ENCODE data around the gene CFDP1.

CFDP1 gene

GRCh38 chr16:75392906-75393305, 40.4 kb downstream of the CFDP1 start:
- no peaks in the 10 kb centered on the region for H3K27me3 ChIP-seq (ENCODE audit: insufficient read depth, low read length)
- H4K20me1 ChIP-seq (ENCODE audit: insufficient read depth, low read length) = no peaks in the 10 kb centered on the region
- H3K9me2 ChIP-seq (ENCODE audit: low read depth, low read length) = no peaks in the 10 kb centered on the region
- no peaks in the 10 kb centered on the region for H3K9me3 ChIP-seq (ENCODE audit: low read length)
- no peak overlapping the region for H3K9ac ChIP-seq (ENCODE audit: low read length)
- TF ChIP-seq EZH2 (IDR thresholded peaks at IDR 0.05; ENCODE audit: borderline replicate concordance, low read length) = no peak
- TF ChIP-seq, protein P1, sequence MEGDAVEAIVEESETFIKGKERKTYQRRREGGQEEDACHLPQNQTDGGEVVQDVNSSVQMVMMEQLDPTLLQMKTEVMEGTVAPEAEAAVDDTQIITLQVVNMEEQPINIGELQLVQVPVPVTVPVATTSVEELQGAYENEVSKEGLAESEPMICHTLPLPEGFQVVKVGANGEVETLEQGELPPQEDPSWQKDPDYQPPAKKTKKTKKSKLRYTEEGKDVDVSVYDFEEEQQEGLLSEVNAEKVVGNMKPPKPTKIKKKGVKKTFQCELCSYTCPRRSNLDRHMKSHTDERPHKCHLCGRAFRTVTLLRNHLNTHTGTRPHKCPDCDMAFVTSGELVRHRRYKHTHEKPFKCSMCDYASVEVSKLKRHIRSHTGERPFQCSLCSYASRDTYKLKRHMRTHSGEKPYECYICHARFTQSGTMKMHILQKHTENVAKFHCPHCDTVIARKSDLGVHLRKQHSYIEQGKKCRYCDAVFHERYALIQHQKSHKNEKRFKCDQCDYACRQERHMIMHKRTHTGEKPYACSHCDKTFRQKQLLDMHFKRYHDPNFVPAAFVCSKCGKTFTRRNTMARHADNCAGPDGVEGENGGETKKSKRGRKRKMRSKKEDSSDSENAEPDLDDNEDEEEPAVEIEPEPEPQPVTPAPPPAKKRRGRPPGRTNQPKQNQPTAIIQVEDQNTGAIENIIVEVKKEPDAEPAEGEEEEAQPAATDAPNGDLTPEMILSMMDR (IDR thresholded peaks at IDR 0.05; ENCODE audit: low read length) = no peak
- no peaks in the 10 kb centered on the region for H3K79me2 ChIP-seq (ENCODE audit: insufficient read depth, low read length)
- H2AFZ ChIP-seq (ENCODE audit: low read length) = no peak overlapping the region
- no peak overlapping the region for H3K4me2 ChIP-seq (ENCODE audit: low read length)
- H3K4me1 ChIP-seq (ENCODE audit: insufficient read depth, low read length, severe bottlenecking) = no peaks in the 10 kb centered on the region
- H3K27ac ChIP-seq (ENCODE audit: low read depth, low read length, poor library complexity, severe bottlenecking) = no peak overlapping the region
- peaks cover 34% of the 10 kb centered on the region; the same call in 1 of the 2 replicates for H3K36me3 ChIP-seq (ENCODE audit: insufficient read depth, low read length)
- no peak overlapping the region for H3K4me3 ChIP-seq (ENCODE audit: low read depth, low read length, poor library complexity, severe bottlenecking)
- no peaks in the 10 kb centered on the region for H3F3A ChIP-seq (ENCODE audit: insufficient read depth, low read length)

DNA sequence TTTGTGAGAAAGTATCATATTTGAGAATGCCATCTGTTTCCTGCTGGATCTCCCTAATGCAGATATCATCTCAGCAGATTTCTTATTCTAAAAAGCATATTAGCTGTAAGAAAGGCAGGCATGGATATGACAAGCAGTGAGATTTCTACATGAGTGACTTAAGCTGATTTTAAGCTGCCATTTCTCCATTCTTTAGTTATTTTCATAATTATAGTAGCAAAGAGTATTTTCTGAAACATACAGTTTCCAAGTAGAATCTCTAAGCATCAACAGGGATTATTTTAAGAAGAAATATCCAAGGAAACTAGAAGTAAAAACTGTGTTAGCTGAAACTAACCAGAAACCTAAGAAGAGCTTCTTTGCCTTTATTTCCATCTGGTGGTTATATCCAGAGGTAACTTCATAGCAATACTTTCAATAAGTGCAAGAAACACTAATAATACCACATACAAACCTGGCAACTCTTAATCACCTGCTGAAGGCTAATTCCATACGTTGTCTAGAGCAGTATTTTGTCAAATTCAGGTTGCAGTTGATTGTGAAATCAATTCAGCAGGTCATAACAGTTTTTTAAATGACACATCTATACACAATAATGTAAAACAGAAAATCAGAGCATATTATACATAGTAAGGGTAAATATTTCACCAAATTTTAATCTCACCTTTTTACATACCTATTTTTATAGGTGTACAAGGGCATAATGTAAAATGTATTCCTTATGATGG, 42.2 kb downstream of the CFDP1 start:
- Histone ChIP-seq H3F3A (ENCODE audit: insufficient read depth, low read length) (no peaks in the 10 kb centered on the region), H3K36me3 (ENCODE audit: insufficient read depth, low read length) (peaks cover 36% of the 10 kb centered on the region; the same call in 1 of the 2 replicates), H3K79me2 (ENCODE audit: insufficient read depth, low read length) (no peaks in the 10 kb centered on the region)

DNA sequence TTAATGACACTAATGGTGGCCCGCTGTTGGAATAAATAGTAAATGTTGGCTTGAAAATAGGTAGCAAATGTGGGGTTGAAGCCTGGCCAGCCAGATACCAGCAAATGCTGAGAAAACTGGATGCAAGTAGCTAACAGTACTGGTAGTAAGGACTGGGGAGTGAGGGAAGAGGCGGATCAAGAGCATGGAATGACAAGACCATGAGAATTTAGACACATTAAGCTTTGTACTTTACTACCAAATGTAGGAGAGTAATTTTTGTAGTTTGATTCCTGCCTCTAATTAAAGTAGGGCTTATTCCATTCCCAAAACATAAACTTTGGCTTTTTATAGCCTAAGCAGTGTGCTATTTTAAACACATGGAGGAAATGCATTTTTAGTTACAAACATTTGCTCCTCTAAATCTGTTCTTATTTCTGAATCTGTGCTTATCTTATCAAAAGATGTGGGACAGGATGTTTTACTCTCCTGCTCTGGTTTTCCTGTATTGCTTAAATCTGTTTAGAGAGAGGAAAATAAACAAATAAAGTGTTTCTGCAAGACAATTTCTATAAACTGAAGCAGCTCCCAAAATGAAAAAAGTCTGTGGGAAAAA, 44.1 kb downstream of the CFDP1 start:
- no peak overlapping the region for H2AFZ ChIP-seq (ENCODE audit: low read length)
- no peaks in the 10 kb centered on the region for H4K20me1 ChIP-seq (ENCODE audit: insufficient read depth, low read length)
- TF ChIP-seq, protein P1 (IDR thresholded peaks at IDR 0.05; ENCODE audit: low read length) = no peak
- TF ChIP-seq EZH2 (IDR thresholded peaks at IDR 0.05; ENCODE audit: borderline replicate concordance, low read length) = no peak
- no peak overlapping the region for H3K4me3 ChIP-seq (ENCODE audit: low read depth, low read length, poor library complexity, severe bottlenecking)
- no peaks in the 10 kb centered on the region for H3F3A ChIP-seq (ENCODE audit: insufficient read depth, low read length)
- no peaks in the 10 kb centered on the region for H3K27me3 ChIP-seq (ENCODE audit: insufficient read depth, low read length)
- no peaks in the 10 kb centered on the region for H3K79me2 ChIP-seq (ENCODE audit: insufficient read depth, low read length)
- no peaks in the 10 kb centered on the region for H3K4me1 ChIP-seq (ENCODE audit: insufficient read depth, low read length, severe bottlenecking)
- no peak overlapping the region for H3K9ac ChIP-seq (ENCODE audit: low read length)
- no peaks in the 10 kb centered on the region for H3K9me3 ChIP-seq (ENCODE audit: low read length)
- H3K36me3 ChIP-seq (ENCODE audit: insufficient read depth, low read length) = peaks cover 29% of the 10 kb centered on the region; the same call in 1 of the 2 replicates
- H3K27ac ChIP-seq (ENCODE audit: low read depth, low read length, poor library complexity, severe bottlenecking) = no peak overlapping the region
- no peaks in the 10 kb centered on the region for H3K9me2 ChIP-seq (ENCODE audit: low read depth, low read length)
- no peak overlapping the region for H3K4me2 ChIP-seq (ENCODE audit: low read length)

More for the DNA sequence above, 42.2 kb downstream of the CFDP1 start:
- Histone ChIP-seq H3K4me3 (ENCODE audit: low read depth, low read length, poor library complexity, severe bottlenecking) (no peak overlapping the region), H3K27me3 (ENCODE audit: insufficient read depth, low read length) (no peaks in the 10 kb centered on the region), H3K27ac (ENCODE audit: low read depth, low read length, poor library complexity, severe bottlenecking) (no peak overlapping the region), H2AFZ (ENCODE audit: low read length) (no peak overlapping the region), H3K9me3 (ENCODE audit: low read length) (no peaks in the 10 kb centered on the region), H3K9me2 (ENCODE audit: low read depth, low read length) (no peaks in the 10 kb centered on the region), H3K4me1 (ENCODE audit: insufficient read depth, low read length, severe bottlenecking) (no peaks in the 10 kb centered on the region), H3K4me2 (ENCODE audit: low read length) (no peak overlapping the region), H3K9ac (ENCODE audit: low read length) (no peak overlapping the region), H4K20me1 (ENCODE audit: insufficient read depth, low read length) (no peaks in the 10 kb centered on the region)
- TF ChIP-seq EZH2 (IDR thresholded peaks at IDR 0.05; ENCODE audit: borderline replicate concordance, low read length) = no peak
- TF ChIP-seq, protein P1 (IDR thresholded peaks at IDR 0.05; ENCODE audit: low read length) = no peak

Measured in OCI-LY1 (cell line).